BLaER1 treated with 17β-estradiol and CSF1 and Interleukin-3, amounts not matched to agents 10 nM and 100 nM (cell line): Measurements from ENCODE around the gene PICALM.
A peak's percentile ranks its signal among the peaks of the same experiment; 100 is the strongest.
"Not testable (repeated sequence)": the region's sequence is repeated elsewhere in the genome, so short reads cannot be mapped to it uniquely, and the experiment has no call there.

Source experiments
- H3K27ac ChIP-seq, 11 experiments: shearing (Covaris generic); formaldehyde crosslinking; 2 replicates each; pipeline ENCODE4 v1.8.1; 2022
- H3K27me3 ChIP-seq, 11 experiments: shearing (Covaris generic); formaldehyde crosslinking; 2 replicates each; pipeline ENCODE4 v1.8.1; 2022
- H3K36me3 ChIP-seq, 11 experiments: shearing (Covaris generic); formaldehyde crosslinking; 2 replicates each; pipeline ENCODE4 v1.8.1; 2022
- H3K4me1 ChIP-seq, 10 experiments: shearing (Covaris generic); formaldehyde crosslinking; 2 replicates each; pipeline ENCODE4 v1.8.1; 2022
- H3K4me2 ChIP-seq, 11 experiments: shearing (Covaris generic); formaldehyde crosslinking; 2 replicates each; pipeline ENCODE4 v1.8.1; 2022
- H3K4me3 ChIP-seq, 10 experiments: shearing (Covaris generic); formaldehyde crosslinking; 2 replicates each; pipeline ENCODE4 v1.8.1; 2022
- H3K9ac ChIP-seq, 11 experiments: shearing (Covaris generic); formaldehyde crosslinking; 2 replicates each; pipeline ENCODE4 v1.8.1; 2022
- H3K9me3 ChIP-seq, 11 experiments: shearing (Covaris generic); formaldehyde crosslinking; replicated peaks in 1 of 11; 2 replicates each; pipeline ENCODE4 v1.8.1; 2022
- H4K20me1 ChIP-seq, 11 experiments: shearing (Covaris generic); formaldehyde crosslinking; 2 replicates each; pipeline ENCODE4 v1.8.1; 2022
- Cebpa-rat ChIP-seq, 11 experiments: shearing (Covaris generic); IDR thresholded peaks; 2 replicates each; pipeline ENCODE4 v1.8.1; 2022

PICALM gene

DNA sequence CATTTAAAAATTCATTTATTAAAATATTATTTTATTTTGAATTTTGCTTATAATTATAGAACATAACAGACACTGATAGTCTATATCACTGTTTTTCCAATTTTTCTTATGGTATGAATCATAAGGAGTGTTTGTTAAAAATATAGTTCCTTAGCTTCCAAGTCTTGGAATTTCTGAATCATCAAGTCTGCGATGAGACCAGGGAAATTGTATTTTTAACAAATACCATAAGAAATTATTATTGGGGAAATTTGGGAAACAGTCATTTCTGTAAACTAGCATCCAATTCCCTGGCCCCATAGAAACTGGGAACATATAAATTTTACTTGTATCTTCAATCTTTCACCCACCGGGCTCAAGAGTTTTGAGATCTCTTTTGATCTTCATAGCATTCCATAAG, 38.0 kb upstream of the PICALM start:
- Histone ChIP-seq H3K27ac (no peak overlapping the region), H3K9me3 (peaks cover 0 to 6% (median 0%) of the 10 kb centered on the region in 11 experiments; a peak in 4 of 22 replicates), H3K4me1 (peaks cover 0 to 14% (median 0%) of the 10 kb centered on the region in 10 experiments; a peak in 4 of 20 replicates), H3K4me3 (no peak overlapping the region), H4K20me1 (no peaks in the 10 kb centered on the region), H3K4me2 (no peak overlapping the region), H3K9ac (no peak overlapping the region), H3K27me3 (no peaks in the 10 kb centered on the region), H3K36me3 (no peaks in the 10 kb centered on the region)
- TF ChIP-seq Cebpa-rat (IDR thresholded peaks at IDR 0.05): no peak

DNA sequence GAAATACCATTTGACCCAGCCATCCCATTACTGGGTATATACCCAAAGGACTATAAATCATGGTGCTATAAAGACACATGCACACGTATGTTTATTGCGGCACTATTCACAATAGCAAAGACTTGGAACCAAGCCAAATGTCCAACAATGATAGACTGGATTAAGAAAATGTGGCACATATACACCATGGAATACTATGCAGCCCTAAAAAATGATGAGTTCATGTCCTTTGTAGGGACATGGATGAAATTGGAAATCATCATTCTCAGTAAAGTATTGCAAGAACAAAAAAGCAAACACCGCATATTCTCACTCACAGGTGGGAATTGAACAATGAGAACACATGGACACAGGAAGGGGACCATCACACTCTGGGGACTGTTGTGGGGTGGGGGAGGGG, 37.1 kb upstream of the PICALM start:
- not testable (repeated sequence) for H3K27ac ChIP-seq, H3K4me2 ChIP-seq, H3K27me3 ChIP-seq, H3K9me3 ChIP-seq, H3K4me3 ChIP-seq, H3K36me3 ChIP-seq, H3K9ac ChIP-seq, H4K20me1 ChIP-seq
- peaks cover 0 to 14% (median 0%) of the 10 kb centered on the region in 10 experiments; a peak in 4 of 20 replicates for H3K4me1 ChIP-seq

DNA sequence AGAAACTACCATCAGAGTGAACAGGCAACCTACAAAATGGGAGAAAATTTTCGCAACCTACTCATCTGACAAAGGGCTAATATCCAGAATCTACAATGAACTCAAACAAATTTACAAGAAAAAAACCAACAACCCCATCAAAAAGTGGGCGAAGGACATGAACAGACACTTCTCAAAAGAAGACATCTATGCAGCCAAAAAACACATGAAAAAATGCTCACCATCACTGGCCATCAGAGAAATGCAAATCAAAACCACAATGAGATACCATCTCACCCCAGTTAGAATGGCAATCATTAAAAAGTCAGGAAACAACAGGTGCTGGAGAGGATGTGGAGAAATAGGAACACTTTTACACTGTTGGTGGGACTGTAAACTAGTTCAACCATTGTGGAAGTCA, 36.7 kb upstream of the PICALM start:
- H3K36me3 ChIP-seq, H3K9ac ChIP-seq, H3K9me3 ChIP-seq, H3K27ac ChIP-seq, H3K4me3 ChIP-seq, H3K27me3 ChIP-seq, H3K4me2 ChIP-seq, H4K20me1 ChIP-seq: not testable (repeated sequence)
- H3K4me1 ChIP-seq: peaks cover 0 to 14% (median 0%) of the 10 kb centered on the region in 10 experiments; a peak in 4 of 20 replicates

DNA sequence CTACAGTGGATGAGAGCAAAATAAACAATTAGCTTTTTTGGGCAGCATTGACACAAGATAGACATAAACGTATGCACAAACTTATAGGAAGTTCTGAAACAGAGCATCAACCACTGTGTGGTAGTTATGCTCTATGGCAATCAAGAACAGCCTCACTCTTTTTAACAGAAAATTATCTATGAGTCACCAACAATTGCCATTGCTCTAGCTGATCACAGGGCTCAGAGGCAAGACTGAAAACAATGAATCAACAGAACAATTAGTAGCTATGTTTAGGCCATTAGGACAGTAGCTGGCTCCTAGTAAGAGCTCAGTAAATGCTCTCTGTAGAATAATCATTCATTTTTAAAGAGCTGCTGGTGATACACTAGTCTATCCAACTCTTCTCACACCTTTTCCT, 34.9 kb upstream of the PICALM start:
- H3K36me3 ChIP-seq: no peaks in the 10 kb centered on the region
- H3K4me1 ChIP-seq: peaks cover 0 to 14% (median 0%) of the 10 kb centered on the region in 10 experiments; a peak in 4 of 20 replicates
- no peak overlapping the region for H3K27ac ChIP-seq
- H3K4me3 ChIP-seq: no peak overlapping the region
- H3K27me3 ChIP-seq: no peaks in the 10 kb centered on the region
- H3K9ac ChIP-seq: no peak overlapping the region
- TF ChIP-seq Cebpa-rat (IDR thresholded peaks at IDR 0.05): no peak
- peak overlapping the region in 1 of 11 experiments; percentile 24; a peak in 1 of 22 replicates for H3K4me2 ChIP-seq
- H3K9me3 ChIP-seq: 0 out of 22 replicates have a peak, but pooled peaks cover 0 to under 1% (median 0%) of the 10 kb centered on the region in 11 experiments
- H4K20me1 ChIP-seq: no peaks in the 10 kb centered on the region

DNA sequence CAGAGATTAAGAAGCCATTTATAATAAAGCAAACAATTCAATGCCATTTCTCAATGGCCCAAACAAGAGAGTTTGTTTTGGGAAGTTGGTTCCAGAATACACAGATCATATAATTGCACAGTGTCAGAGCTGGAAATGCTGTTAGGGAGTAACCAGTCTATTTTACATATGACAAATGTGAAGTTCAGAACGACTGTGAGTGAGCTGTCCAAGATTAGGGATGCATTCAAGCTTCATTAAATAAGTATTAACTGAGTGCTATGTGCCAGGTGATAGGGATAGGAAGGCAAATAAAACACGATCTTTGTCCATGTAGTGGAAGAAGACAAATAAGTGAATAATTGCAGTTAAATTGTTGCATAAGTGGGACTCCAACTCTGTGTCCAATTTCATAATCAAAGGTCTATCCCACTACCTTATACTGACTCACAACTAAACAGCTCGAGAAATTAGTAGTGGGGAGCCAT, 33.1 kb upstream of the PICALM start:
- Histone ChIP-seq H3K9me3 (no peaks in the 10 kb centered on the region), H3K27me3 (no peaks in the 10 kb centered on the region), H3K4me1 (peaks cover 0 to 13% (median 0%) of the 10 kb centered on the region in 10 experiments; a peak in 5 of 20 replicates), H3K9ac (no peak overlapping the region), H3K36me3 (no peaks in the 10 kb centered on the region), H3K4me2 (no peak overlapping the region), H4K20me1 (no peaks in the 10 kb centered on the region), H3K4me3 (no peak overlapping the region), H3K27ac (no peak overlapping the region)
- TF ChIP-seq Cebpa-rat (IDR thresholded peaks at IDR 0.05): no peak

DNA sequence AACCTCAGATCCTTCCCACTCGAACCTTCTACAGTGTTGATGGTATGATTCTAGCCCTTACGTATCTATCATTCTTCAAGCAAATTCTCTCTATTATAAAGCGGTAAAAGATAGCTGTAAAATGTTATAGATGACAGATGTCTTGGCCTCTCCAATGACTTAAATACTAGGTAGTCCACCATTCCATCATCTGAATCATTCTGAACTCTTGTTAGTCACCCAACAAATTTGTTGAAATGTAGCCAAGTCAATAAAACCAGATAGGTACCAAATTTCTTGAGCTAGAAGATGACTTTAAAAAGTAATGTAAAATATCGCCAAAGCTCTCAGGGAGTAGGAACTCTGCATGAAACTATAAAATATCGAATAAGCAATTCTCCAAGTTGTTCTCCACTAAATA, 32.6 kb upstream of the PICALM start:
- H3K27me3 ChIP-seq: no peaks in the 10 kb centered on the region
- H4K20me1 ChIP-seq: no peaks in the 10 kb centered on the region
- no peak overlapping the region for H3K9ac ChIP-seq
- H3K4me1 ChIP-seq: peaks cover 0 to 13% (median 0%) of the 10 kb centered on the region in 10 experiments; a peak in 5 of 20 replicates
- H3K4me3 ChIP-seq: no peak overlapping the region
- no peaks in the 10 kb centered on the region for H3K9me3 ChIP-seq
- H3K27ac ChIP-seq: no peak overlapping the region
- no peaks in the 10 kb centered on the region for H3K36me3 ChIP-seq
- no peak for TF ChIP-seq Cebpa-rat (IDR thresholded peaks at IDR 0.05)
- no peak overlapping the region for H3K4me2 ChIP-seq

DNA sequence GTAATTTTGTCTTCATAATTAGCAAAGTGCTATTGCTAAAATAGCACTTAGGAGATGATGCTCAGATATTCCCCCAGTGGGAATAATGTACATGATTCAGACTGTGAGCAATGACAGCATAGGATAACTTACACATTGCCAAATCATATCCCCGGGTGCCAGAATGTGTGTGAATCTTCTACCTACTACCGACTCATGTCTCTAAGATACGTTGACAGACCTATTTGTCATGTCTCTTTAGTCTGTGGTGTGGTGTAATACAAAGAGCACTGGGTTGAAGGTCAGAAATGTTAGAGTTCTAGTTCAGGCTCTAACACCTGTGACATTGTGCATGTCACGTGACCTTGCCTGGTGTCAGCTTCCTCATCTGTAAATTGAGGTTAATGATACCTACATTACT, 31.0 kb upstream of the PICALM start:
- Histone ChIP-seq H3K4me2 (no peak overlapping the region), H3K4me3 (no peak overlapping the region), H3K36me3 (no peaks in the 10 kb centered on the region), H3K9me3 (no peaks in the 10 kb centered on the region), H3K9ac (no peak overlapping the region), H4K20me1 (no peaks in the 10 kb centered on the region), H3K4me1 (peaks cover 0 to 13% (median 0%) of the 10 kb centered on the region in 10 experiments; a peak in 5 of 20 replicates), H3K27ac (no peak overlapping the region), H3K27me3 (no peaks in the 10 kb centered on the region)
- no peak for TF ChIP-seq Cebpa-rat (IDR thresholded peaks at IDR 0.05)

DNA sequence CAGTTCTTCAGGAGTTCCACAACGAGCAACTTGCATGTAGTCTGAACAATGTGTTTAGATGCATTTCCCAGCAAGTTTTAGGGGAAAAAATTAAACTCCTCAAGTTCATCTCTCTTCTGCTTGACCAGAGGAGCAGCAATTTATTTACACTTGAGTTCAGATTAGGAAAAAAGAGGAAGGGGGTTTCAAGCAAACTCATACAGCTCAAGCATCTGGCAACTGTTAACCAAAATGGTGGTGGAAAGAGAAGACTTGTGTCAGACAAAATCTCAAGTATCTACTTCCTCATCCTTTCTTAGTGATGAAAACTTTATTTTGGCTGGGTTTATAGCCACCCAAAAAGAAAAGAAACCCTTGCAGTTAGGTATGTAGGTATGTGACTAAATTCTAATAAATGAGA, 29.1 kb upstream of the PICALM start:
- H3K27me3 ChIP-seq: no peaks in the 10 kb centered on the region
- no peak for TF ChIP-seq Cebpa-rat (IDR thresholded peaks at IDR 0.05)
- no peak overlapping the region for H3K9ac ChIP-seq

DNA sequence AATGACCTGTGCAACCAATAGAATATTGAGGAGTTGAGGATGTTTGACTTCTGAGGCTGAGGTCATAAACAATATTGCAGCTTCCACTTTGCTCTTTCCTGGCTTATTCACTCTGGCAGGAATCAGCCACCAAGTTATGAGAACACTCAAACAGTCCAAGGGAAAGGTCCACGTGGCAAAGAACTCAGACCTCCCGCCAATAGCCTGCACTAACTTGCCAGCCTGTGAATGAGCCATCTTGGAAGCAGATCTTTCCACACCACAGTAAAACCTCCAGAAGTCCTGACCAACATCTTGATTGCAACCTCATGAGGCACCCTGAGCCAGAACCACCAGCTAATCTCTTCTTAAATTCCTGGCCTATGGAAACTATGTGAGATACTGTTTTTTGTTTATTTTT, 22.7 kb upstream of the PICALM start:
- H3K4me2 ChIP-seq: no peak overlapping the region
- no peaks in the 10 kb centered on the region for H3K36me3 ChIP-seq
- H3K27ac ChIP-seq: no peak overlapping the region
- H3K27me3 ChIP-seq: no peaks in the 10 kb centered on the region
- H3K4me3 ChIP-seq: no peak overlapping the region
- TF ChIP-seq Cebpa-rat (IDR thresholded peaks at IDR 0.05): no peak
- H3K9ac ChIP-seq: no peak overlapping the region
- H3K4me1 ChIP-seq: no peaks in the 10 kb centered on the region
- no peaks in the 10 kb centered on the region for H3K9me3 ChIP-seq
- H4K20me1 ChIP-seq: no peaks in the 10 kb centered on the region

More for the DNA sequence above, 29.1 kb upstream of the PICALM start:
- H3K4me3 ChIP-seq: no peak overlapping the region
- H3K9me3 ChIP-seq: no peaks in the 10 kb centered on the region
- peak overlapping the region in 1 of 11 experiments; percentile 36; a peak in 2 of 22 replicates for H3K27ac ChIP-seq
- H3K36me3 ChIP-seq: no peaks in the 10 kb centered on the region
- H3K4me1 ChIP-seq: peaks cover 0 to 9% (median 0%) of the 10 kb centered on the region in 10 experiments; a peak in 4 of 20 replicates
- no peaks in the 10 kb centered on the region for H4K20me1 ChIP-seq
- H3K4me2 ChIP-seq: peak overlapping the region in 2 of 11 experiments; percentile 1 to 17; a peak in 3 of 22 replicates

DNA sequence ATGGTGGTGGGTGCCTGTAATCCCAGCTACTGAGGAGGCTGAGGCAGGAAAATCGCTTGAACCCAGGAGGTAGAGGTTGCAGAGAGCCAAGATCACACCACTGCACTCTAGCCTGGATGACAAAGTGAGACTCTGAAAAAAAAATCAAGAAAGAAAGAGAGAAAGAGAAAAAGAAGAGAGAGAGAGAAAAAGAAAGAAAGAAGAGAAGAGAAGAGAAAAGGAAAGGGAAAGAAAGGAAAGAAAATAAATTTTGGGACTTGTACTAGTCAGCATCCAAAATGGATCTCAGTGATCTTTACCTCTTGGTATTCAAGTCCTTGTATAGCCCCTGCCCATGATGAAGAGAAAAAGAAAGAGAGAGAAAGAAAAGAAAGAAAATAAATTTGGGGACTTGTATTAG, 22.2 kb upstream of the PICALM start:
- no peaks in the 10 kb centered on the region for H3K27me3 ChIP-seq
- H3K4me3 ChIP-seq: no peak overlapping the region
- H3K9me3 ChIP-seq: no peaks in the 10 kb centered on the region
- no peak overlapping the region for H3K9ac ChIP-seq
- H3K36me3 ChIP-seq: no peaks in the 10 kb centered on the region
- no peak for TF ChIP-seq Cebpa-rat (IDR thresholded peaks at IDR 0.05)
- H3K4me2 ChIP-seq: no peak overlapping the region
- no peaks in the 10 kb centered on the region for H4K20me1 ChIP-seq
- no peak overlapping the region for H3K27ac ChIP-seq
- H3K4me1 ChIP-seq: no peaks in the 10 kb centered on the region
